Measurements from ENCODE around the gene RBMS3. TPM values are rescaled to one million over a fixed set of nuclear protein-coding genes. Genes with fewer than 3 reads are reported as not detected.

RBMS3 gene
- total RNA-seq, 1 donor from 2014 or later, result 33.0 TPM

DNA sequence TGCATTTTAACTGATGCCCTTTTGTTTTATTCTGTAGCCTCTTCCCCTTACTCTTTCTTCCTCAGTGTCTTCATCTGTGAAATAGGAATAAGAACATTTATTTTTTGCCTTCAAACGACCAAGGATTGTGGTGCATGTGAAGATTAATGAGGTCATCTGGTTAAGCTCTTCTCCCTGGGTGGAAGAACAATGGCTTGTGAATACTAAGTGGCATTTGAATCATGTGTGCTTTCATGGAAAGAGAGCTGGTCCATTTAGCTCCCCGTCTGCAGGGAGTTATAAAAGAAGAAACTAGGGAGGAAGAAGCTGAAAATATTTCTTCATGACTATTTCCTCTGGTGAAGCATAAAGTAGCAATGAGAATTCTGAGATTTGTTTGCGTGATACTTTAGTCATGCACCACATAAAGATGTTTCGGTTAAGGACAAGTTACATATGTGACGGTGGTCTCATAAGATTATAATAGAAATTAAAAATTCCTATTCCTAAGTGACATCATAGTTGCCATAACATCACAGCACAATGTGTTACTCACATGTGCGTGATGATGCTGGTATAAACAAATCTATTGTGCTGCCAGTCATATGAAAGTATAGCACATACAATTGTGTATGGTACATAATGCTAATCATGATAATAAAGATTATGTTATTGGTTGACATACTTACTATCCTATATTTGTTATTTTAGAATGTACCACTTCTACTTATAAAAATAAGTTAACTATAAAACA lies 374.3 kb downstream of the RBMS3 start:
- no peak overlapping the region for H3K9ac ChIP-seq (ENCODE audit: low read length)
- H3K9me3 ChIP-seq (ENCODE audit: insufficient read depth, low read depth, low read length), result no peaks in the 10 kb centered on the region
- peaks cover 8% of the 10 kb centered on the region for H3K4me1 Mint-ChIP-seq (ENCODE audit: low read depth, unreplicated experiment)
- no peaks in the 10 kb centered on the region for H3K27me3 Mint-ChIP-seq (ENCODE audit: low read depth, unreplicated experiment)
- H3K4me3 ChIP-seq (ENCODE audit: insufficient read depth, low read depth, low read length), result no peak overlapping the region
- no peak overlapping the region for H3K27ac Mint-ChIP-seq (ENCODE audit: unreplicated experiment)
- no peak overlapping the region for H3K4me3 Mint-ChIP-seq (ENCODE audit: unreplicated experiment)
- TF ChIP-seq EZH2 (IDR thresholded peaks at IDR 0.05; ENCODE audit: insufficient read depth, low read length), result no peak
- TF ChIP-seq, protein P1, sequence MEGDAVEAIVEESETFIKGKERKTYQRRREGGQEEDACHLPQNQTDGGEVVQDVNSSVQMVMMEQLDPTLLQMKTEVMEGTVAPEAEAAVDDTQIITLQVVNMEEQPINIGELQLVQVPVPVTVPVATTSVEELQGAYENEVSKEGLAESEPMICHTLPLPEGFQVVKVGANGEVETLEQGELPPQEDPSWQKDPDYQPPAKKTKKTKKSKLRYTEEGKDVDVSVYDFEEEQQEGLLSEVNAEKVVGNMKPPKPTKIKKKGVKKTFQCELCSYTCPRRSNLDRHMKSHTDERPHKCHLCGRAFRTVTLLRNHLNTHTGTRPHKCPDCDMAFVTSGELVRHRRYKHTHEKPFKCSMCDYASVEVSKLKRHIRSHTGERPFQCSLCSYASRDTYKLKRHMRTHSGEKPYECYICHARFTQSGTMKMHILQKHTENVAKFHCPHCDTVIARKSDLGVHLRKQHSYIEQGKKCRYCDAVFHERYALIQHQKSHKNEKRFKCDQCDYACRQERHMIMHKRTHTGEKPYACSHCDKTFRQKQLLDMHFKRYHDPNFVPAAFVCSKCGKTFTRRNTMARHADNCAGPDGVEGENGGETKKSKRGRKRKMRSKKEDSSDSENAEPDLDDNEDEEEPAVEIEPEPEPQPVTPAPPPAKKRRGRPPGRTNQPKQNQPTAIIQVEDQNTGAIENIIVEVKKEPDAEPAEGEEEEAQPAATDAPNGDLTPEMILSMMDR (IDR thresholded peaks at IDR 0.05; ENCODE audit: insufficient read depth, low read depth, low read length), result no peak
- no peaks in the 10 kb centered on the region for H3K9me3 Mint-ChIP-seq (ENCODE audit: unreplicated experiment)
- FAIRE-seq (no peak), DNase-seq (ENCODE audit: low read depth) (peak; percentile 14)
- H3K79me2 ChIP-seq (ENCODE audit: insufficient read depth, low read length), result no peaks in the 10 kb centered on the region
- no peaks in the 10 kb centered on the region for H3K36me3 ChIP-seq (ENCODE audit: insufficient read depth, low read length)
- no peaks in the 10 kb centered on the region for H3K27me3 ChIP-seq (ENCODE audit: insufficient read depth, low read length)
- H3K4me1 ChIP-seq (ENCODE audit: insufficient read depth, low read length), result no peaks in the 10 kb centered on the region
- no peak overlapping the region for H3K4me2 ChIP-seq (ENCODE audit: low read length)
- H3K36me3 Mint-ChIP-seq (ENCODE audit: low read depth, unreplicated experiment), result no peaks in the 10 kb centered on the region
- no peak overlapping the region for H2AFZ ChIP-seq (ENCODE audit: low read depth, low read length)
- H3K27ac ChIP-seq (ENCODE audit: low read depth, low read length), result no peak overlapping the region
- H4K20me1 ChIP-seq (ENCODE audit: insufficient read depth, low read length), result peaks cover 5% of the 10 kb centered on the region

DNA sequence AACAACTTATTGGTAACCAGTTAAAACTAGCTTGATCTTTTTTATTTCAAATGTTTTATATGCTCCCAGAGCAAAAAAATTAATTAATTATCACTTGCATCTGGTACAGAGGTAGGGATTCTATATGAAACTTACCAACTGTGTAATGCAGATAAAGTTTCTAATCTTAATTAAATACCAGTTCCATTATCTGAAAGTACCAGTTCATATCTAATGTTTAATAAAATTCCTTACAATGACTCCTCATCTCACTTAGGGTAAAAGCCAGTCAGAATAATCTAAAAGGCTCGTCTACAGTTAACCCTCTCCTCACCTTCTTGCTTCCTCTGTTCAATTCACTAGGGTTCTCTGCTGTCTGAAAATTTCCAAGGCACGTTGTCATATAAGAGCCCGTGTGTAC lies 384.8 kb downstream of the RBMS3 start:
- Mint-ChIP-seq H3K27ac (ENCODE audit: unreplicated experiment) (no peak overlapping the region), H3K4me3 (ENCODE audit: unreplicated experiment) (no peak overlapping the region), H3K27me3 (ENCODE audit: low read depth, unreplicated experiment) (no peaks in the 10 kb centered on the region), H3K4me1 (ENCODE audit: low read depth, unreplicated experiment) (no peaks in the 10 kb centered on the region), H3K9me3 (ENCODE audit: unreplicated experiment) (no peaks in the 10 kb centered on the region), H3K36me3 (ENCODE audit: low read depth, unreplicated experiment) (peaks cover 5% of the 10 kb centered on the region)
- Histone ChIP-seq H4K20me1 (ENCODE audit: insufficient read depth, low read length) (no peaks in the 10 kb centered on the region), H3K27me3 (ENCODE audit: insufficient read depth, low read length) (no peaks in the 10 kb centered on the region), H3K27ac (ENCODE audit: low read depth, low read length) (no peak overlapping the region), H3K4me1 (ENCODE audit: insufficient read depth, low read length) (no peaks in the 10 kb centered on the region), H3K79me2 (ENCODE audit: insufficient read depth, low read length) (no peaks in the 10 kb centered on the region), H2AFZ (ENCODE audit: low read depth, low read length) (no peak overlapping the region), H3K4me2 (ENCODE audit: low read length) (no peak overlapping the region), H3K9me3 (ENCODE audit: insufficient read depth, low read depth, low read length) (no peaks in the 10 kb centered on the region), H3K4me3 (ENCODE audit: insufficient read depth, low read depth, low read length) (no peak overlapping the region), H3K9ac (ENCODE audit: low read length) (no peak overlapping the region), H3K36me3 (ENCODE audit: insufficient read depth, low read length) (no peaks in the 10 kb centered on the region)
- TF ChIP-seq, protein P1 (IDR thresholded peaks at IDR 0.05; ENCODE audit: insufficient read depth, low read depth, low read length), result no peak
- no peak for TF ChIP-seq EZH2 (IDR thresholded peaks at IDR 0.05; ENCODE audit: insufficient read depth, low read length)
- FAIRE-seq (no peak), DNase-seq (ENCODE audit: low read depth) (no peak)

DNA sequence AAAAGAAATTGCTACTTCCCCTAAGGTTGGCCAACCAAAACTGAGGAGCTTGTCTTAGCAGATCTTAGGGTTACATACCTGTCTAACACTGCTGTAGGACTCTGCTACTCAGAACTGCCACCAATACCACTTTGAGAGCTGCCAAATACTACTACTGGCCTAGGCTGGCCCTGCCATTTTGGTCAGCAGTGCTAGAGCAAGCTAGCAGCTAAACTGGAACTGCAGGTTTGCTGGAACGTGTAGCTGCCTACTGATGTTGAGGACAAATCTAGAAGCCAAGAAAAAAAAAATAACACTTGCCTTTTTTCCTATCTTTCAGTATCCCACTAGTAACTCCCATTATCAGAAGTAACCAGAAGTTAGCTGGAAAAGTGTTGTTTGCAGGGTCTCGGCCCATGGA lies 387.4 kb downstream of the RBMS3 start:
- no peak overlapping the region for H3K27ac ChIP-seq (ENCODE audit: low read depth, low read length)
- no peaks in the 10 kb centered on the region for H3K4me1 ChIP-seq (ENCODE audit: insufficient read depth, low read length)
- TF ChIP-seq, protein P1 (IDR thresholded peaks at IDR 0.05; ENCODE audit: insufficient read depth, low read depth, low read length), result no peak
- TF ChIP-seq EZH2 (IDR thresholded peaks at IDR 0.05; ENCODE audit: insufficient read depth, low read length), result no peak
- no peaks in the 10 kb centered on the region for H3K79me2 ChIP-seq (ENCODE audit: insufficient read depth, low read length)
- no peaks in the 10 kb centered on the region for H3K9me3 ChIP-seq (ENCODE audit: insufficient read depth, low read depth, low read length)
- H2AFZ ChIP-seq (ENCODE audit: low read depth, low read length), result no peak overlapping the region
- Mint-ChIP-seq H3K9me3 (ENCODE audit: unreplicated experiment) (peaks cover 5% of the 10 kb centered on the region), H3K4me3 (ENCODE audit: unreplicated experiment) (no peak overlapping the region), H3K4me1 (ENCODE audit: low read depth, unreplicated experiment) (no peaks in the 10 kb centered on the region), H3K36me3 (ENCODE audit: low read depth, unreplicated experiment) (peaks cover 11% of the 10 kb centered on the region), H3K27me3 (ENCODE audit: low read depth, unreplicated experiment) (no peaks in the 10 kb centered on the region), H3K27ac (ENCODE audit: unreplicated experiment) (no peak overlapping the region)
- no peaks in the 10 kb centered on the region for H3K27me3 ChIP-seq (ENCODE audit: insufficient read depth, low read length)
- DNase-seq (ENCODE audit: low read depth) (no peak), FAIRE-seq (no peak)
- no peaks in the 10 kb centered on the region for H3K36me3 ChIP-seq (ENCODE audit: insufficient read depth, low read length)
- H3K4me3 ChIP-seq (ENCODE audit: insufficient read depth, low read depth, low read length), result no peak overlapping the region
- no peak overlapping the region for H3K4me2 ChIP-seq (ENCODE audit: low read length)
- no peaks in the 10 kb centered on the region for H4K20me1 ChIP-seq (ENCODE audit: insufficient read depth, low read length)
- no peak overlapping the region for H3K9ac ChIP-seq (ENCODE audit: low read length)
